GM12878 (cell line): ENCODE results near the gene EPB41. TPM values are rescaled to one million over a fixed set of nuclear protein-coding genes. Genes with fewer than 3 reads are reported as not detected.
"Not testable (repeated sequence)": the region's sequence is repeated elsewhere in the genome, so short reads cannot be mapped to it uniquely, and the experiment has no call there.

Source experiments
- ATAC-seq: fragments of 200-7000 bp; cut with Tn5 transposase; 3 replicates; pipeline ENCODE4 v1.9.1; 2020; ENCODE audit warnings: mild to moderate bottlenecking, moderate library complexity
- BruUV-seq: library from RNA; stranded (reverse); fragments of 400-500 nt; replicated peaks from 2 replicates; lab custom pipeline; 2021; lab: Mats Ljungman, UMichigan
- CTCF ChIA-PET: fragments of 300-600 bp; sonication (Branson Sonifier 250); formaldehyde crosslinking; extraction: SDS; loops from one replicate; lab custom pipeline; 2021; ENCODE audit warnings: inconsistent platforms; lab: Yijun Ruan, JAX
- POLR2A ChIA-PET: fragments of 350-600 bp; formaldehyde crosslinking; extraction: SDS; loops from one replicate; lab custom pipeline; 2021; ENCODE audit warnings: inconsistent platforms; lab: Charles Lee
- RAD21 ChIA-PET: fragments of 300-600 bp; sonication (Branson Sonifier 250); formaldehyde crosslinking; loops from one replicate; lab custom pipeline; 2023; ENCODE audit warnings: antibody characterized with exemption; ENCODE audit not compliant: unreplicated experiment; lab: Charles Lee
- SMC1A ChIA-PET: fragments of 300-600 bp; sonication (Branson Sonifier 250); formaldehyde crosslinking; loops from one replicate; lab custom pipeline; 2023; ENCODE audit not compliant: unreplicated experiment, uncharacterized antibody; lab: Charles Lee
- DNase-seq: peaks from one replicate; pipeline ENCODE4 v3.0.0-alpha.2; 2011; ENCODE audit warnings: low read depth, low spot score
- FAIRE-seq: peaks from 3 replicates; lab custom pipeline; 2011; peaks lifted over from hg19 to GRCh38; lab: Jason Lieb, UNC
- H2AFZ ChIP-seq: 2 replicates; pipeline ENCODE4 v1.6.0; 2011; ENCODE audit warnings: low read depth, low read length, control low read depth; ENCODE audit not compliant: control insufficient read depth
- H3K27ac ChIP-seq: 2 replicates; pipeline ENCODE4 v1.5.1; 2011; ENCODE audit warnings: control low read depth; ENCODE audit not compliant: control insufficient read depth, insufficient read depth
- H3K27me3 ChIP-seq, 2 experiments: replicated peaks in 1 of 2; 2 replicates each; pipeline versions ENCODE4 v1.6.0 to v1.6.1; 2011; ENCODE audit warnings: low read length in 1 of 2; ENCODE audit not compliant: control insufficient read depth in 2 of 2, insufficient read depth in 2 of 2
- H3K36me3 ChIP-seq, 2 experiments: 2 replicates each; pipeline ENCODE4 v1.5.1; 2011; ENCODE audit warnings: low read length in 1 of 2; ENCODE audit not compliant: control insufficient read depth in 2 of 2, insufficient read depth in 2 of 2
- H3K4me1 ChIP-seq: 2 replicates; pipeline ENCODE4 v1.6.1; 2011; ENCODE audit warnings: mild to moderate bottlenecking, low read length, moderate library complexity, mixed read lengths; ENCODE audit not compliant: control insufficient read depth, insufficient read depth
- H3K4me2 ChIP-seq: 2 replicates; pipeline ENCODE4 v1.6.0; 2011; ENCODE audit warnings: control low read depth; ENCODE audit not compliant: control insufficient read depth, insufficient read depth
- H3K4me3 ChIP-seq: fragments of 200-600 bp; sonication (generic); 2 replicates; pipeline ENCODE4 v1.5.1; 2016
- H3K79me2 ChIP-seq: 2 replicates; pipeline ENCODE4 v1.6.0; 2011; ENCODE audit warnings: low read length; ENCODE audit not compliant: control insufficient read depth, insufficient read depth
- H3K9ac ChIP-seq: 2 replicates; pipeline ENCODE4 v1.8.0; 2011; ENCODE audit warnings: low read length, control low read depth, mixed read lengths; ENCODE audit not compliant: control insufficient read depth, insufficient read depth
- H3K9me3 ChIP-seq: replicated peaks from 3 replicates; pipeline ENCODE4 v1.5.1; 2011; ENCODE audit warnings: mild to moderate bottlenecking, low read length; ENCODE audit not compliant: control insufficient read depth, insufficient read depth
- H4K20me1 ChIP-seq: 2 replicates; pipeline ENCODE4 v1.6.0; 2011; ENCODE audit not compliant: control insufficient read depth, insufficient read depth
- EGR1 ChIP-seq, 2 experiments: IDR thresholded peaks; 1 replicate in 1 of 2; 2 replicates in 1 of 2; pipeline ENCODE4 v1.6.1; 2011 to 2012; ENCODE audit warnings: low read depth in 2 of 2, low read length in 2 of 2, borderline replicate concordance in 1 of 2, mild to moderate bottlenecking in 1 of 2, moderate library complexity in 1 of 2
- ELK1 ChIP-seq: IDR thresholded peaks from 2 replicates; pipeline ENCODE4 v1.6.1; 2012; ENCODE audit warnings: low read depth, low read length, improper control_type of control experiment
- EZH2 ChIP-seq: IDR thresholded peaks from 2 replicates; pipeline ENCODE4 v1.6.1; 2012; ENCODE audit warnings: low read depth, mild to moderate bottlenecking, control low read depth, inconsistent platforms, low read length, borderline replicate concordance; ENCODE audit not compliant: control insufficient read depth
- GATAD2B ChIP-seq: fragments of 450-650 bp; conservative IDR thresholded peaks from 2 replicates; pipeline ENCODE4 v1.6.1; 2017; ENCODE audit warnings: low read depth, mild to moderate bottlenecking, moderate library complexity
- SP1 ChIP-seq: IDR thresholded peaks from one replicate; pipeline ENCODE4 v1.6.1; 2011; ENCODE audit warnings: low read depth, low read length
- WGBS: methylation state at CpG from one replicate; pipeline ENCODE4 v1.1.6; 2016; ENCODE audit warnings: low lambda C conversion rate; ENCODE audit not compliant: insufficient replicate concordance, insufficient coverage; ENCODE audit errors: missing lambda C conversion rate; 5-methylcytosine and 5-hydroxymethylcytosine counted together
- in situ Hi-C: fragments of 300-500 bp; cut with MboI; formaldehyde crosslinking; loops from 9 replicates; pipeline ENCODE4 v1.14.3; 2018; ENCODE audit warnings: mixed read lengths
- intact Hi-C: fragments of 100-400 bp; cut with micrococcal nuclease; formaldehyde crosslinking; loops from one replicate; pipeline ENCODE4 v1.14.2; 2022; ENCODE audit not compliant: unreplicated experiment
- polyA plus RNA-seq, 11 experiments: library from polyadenylated mRNA; depleted of rRNA in 4 of 11; unstranded in 6 of 11; stranded (reverse) in 5 of 11; fragments of >200 nt; fragmentation: Nextera tagmentation in 4 of 11; fragmentation: Illumina TruSeq in 1 of 11; extraction: Ambion mirVana in 4 of 11; extraction: Trizol in 1 of 11; gene quantifications; 1 replicate in 1 of 11; 2 replicates in 10 of 11; pipeline versions ENCODE4 v1.2.1 to v1.2.3, GENCODE V29; 2011 to 2016; ENCODE audit warnings: inconsistent platforms in 2 of 11, missing spikeins in 2 of 11, low read depth in 1 of 11
- total RNA-seq, 4 experiments: library from RNA; depleted of rRNA in 3 of 4; stranded (reverse); fragments of >200 nt in 3 of 4; fragmentation: Illumina TruSeq in 1 of 4; extraction: Trizol in 1 of 4; gene quantifications; 2 replicates each; pipeline versions ENCODE4 v1.2.1 to v1.2.3, GENCODE V29; 2013 to 2021

Gene EPB41
- total and polyA plus RNA-seq, 10 of the 15 experiments (the other 5 are each of a cell fraction or from before 2014, with no cell fraction given) = 1.1 to 77.6 (median 58.8) TPM

- no peak for FAIRE-seq
- intact Hi-C loops = no loop called here
- Histone ChIP-seq H3K4me3 (no peak overlapping the region), H3K79me2 (no peaks in the 10 kb centered on the region), H3K4me2 (no peak overlapping the region), H3K9me3 (no peaks in the 10 kb centered on the region), H3K27ac (no peak overlapping the region), H3K27me3 (no peaks in the 10 kb centered on the region), H4K20me1 (no peaks in the 10 kb centered on the region), H3K36me3 (no peaks in the 10 kb centered on the region), H3K4me1 (no peaks in the 10 kb centered on the region), H3K9ac (no peak overlapping the region), H2AFZ (no peak overlapping the region)
- in situ Hi-C loops = no loop called here
- DNase-seq = no peak
- BruUV-seq = no TSS peak
- TF ChIP-seq ELK1 = no peak
- TF ChIP-seq GATAD2B = no peak
- no peak for TF ChIP-seq EGR1 (IDR thresholded peaks at IDR 0.05; ENCODE audit: borderline replicate concordance in 1 of 2, low read depth in 2 of 2, low read length in 2 of 2)
- TF ChIP-seq EZH2 = no peak
- no peak for TF ChIP-seq SP1
- ATAC-seq = no peak
- SMC1A ChIA-PET = interaction anchor here (0.8 to 1.0 kb wide), 2 partner anchors 9 to 67 kb away, joined by 3 read pairs; no protein-coding TSS in a partner anchor
- RAD21 ChIA-PET = interaction anchor here (0.9 kb wide), 1 partner anchor 112 kb away, joined by 3 read pairs; no protein-coding TSS in a partner anchor
- POLR2A ChIA-PET = no interaction called here
- CTCF ChIA-PET = no interaction called here
Measured at GRCh38 chr1:29090937-29091618, 176.7 kb downstream of the EPB41 start.

DNA sequence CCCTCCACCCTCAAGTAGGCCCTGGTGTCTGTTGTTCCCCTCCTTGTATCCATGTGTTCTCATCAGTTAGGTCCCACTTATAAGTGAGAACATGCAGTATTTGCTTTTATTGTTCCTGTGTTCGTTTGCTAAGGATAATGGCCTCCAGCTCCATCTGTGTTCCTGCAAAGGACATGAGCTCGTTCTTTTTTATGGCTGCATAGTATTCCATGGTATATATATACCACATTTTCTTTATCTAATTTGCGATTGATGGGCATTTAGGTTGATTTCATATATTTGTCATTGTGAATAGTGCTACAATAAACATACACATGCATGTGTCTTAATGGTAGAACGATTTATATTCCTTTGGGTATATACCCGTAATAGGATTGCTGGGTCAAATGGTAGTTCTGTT, 178.3 kb downstream of the EPB41 start:
- in situ Hi-C loops, H3K4me2 ChIP-seq, intact Hi-C loops, CTCF ChIA-PET, H3K9ac ChIP-seq, H3K27ac ChIP-seq, RAD21 ChIA-PET, BruUV-seq, H3K4me3 ChIP-seq, H3K4me1 ChIP-seq, H2AFZ ChIP-seq, POLR2A ChIA-PET, H4K20me1 ChIP-seq, ATAC-seq, DNase-seq, H3K79me2 ChIP-seq, H3K9me3 ChIP-seq, H3K27me3 ChIP-seq, H3K36me3 ChIP-seq, FAIRE-seq: not testable (repeated sequence)
- SMC1A ChIA-PET = interaction anchor here (1.2 kb wide), 1 partner anchor 49 kb away, joined by 3 read pairs; no protein-coding TSS in a partner anchor
- 68% methylated on average over 5 of the region's 5 CpGs for WGBS
